ENCODE results near the gene VWA8. TPM values are rescaled to one million over a fixed set of nuclear protein-coding genes. Genes with fewer than 3 reads are reported as not detected.
"Not testable (repeated sequence)": the region's sequence is repeated elsewhere in the genome, so short reads cannot be mapped to it uniquely, and the experiment has no call there.

The VWA8 gene
- total RNA-seq, 4 donors from 2014 or later = 19.5 to 26.2 (median 21.6) TPM

DNA sequence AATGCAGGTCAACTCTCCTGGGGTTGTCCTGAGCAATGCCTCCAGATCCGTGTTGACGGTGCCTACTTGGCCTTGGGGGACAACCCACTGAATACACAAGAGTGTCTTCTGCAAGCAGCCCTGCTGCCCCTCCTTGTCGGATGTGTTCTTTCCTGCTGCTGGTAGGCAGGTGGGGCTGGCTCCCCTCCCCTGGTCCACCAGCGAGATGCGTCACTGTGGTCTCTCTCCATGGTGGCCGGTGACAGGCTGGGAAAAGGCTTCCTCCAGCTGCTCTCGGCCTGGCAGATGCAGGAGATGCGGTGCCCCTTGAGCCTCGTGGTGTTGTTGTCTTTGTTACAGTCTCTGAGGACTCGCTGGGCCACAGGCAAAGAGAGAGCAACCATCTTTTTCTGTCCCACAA is 418.6 kb downstream of the VWA8 start:
- intact Hi-C loops (cut with DNase I) = no loop called here
- no peaks in the 10 kb centered on the region for H3K9me3 ChIP-seq
- DNase-seq (ENCODE audit: extremely low spot score) = peak; percentile 70
- TF ChIP-seq EP300 (IDR thresholded peaks at IDR 0.05) = no peak
- TF ChIP-seq CTCF (IDR thresholded peaks at IDR 0.05) = no peak
- TF ChIP-seq POLR2A (IDR thresholded peaks at IDR 0.05; ENCODE audit: low read depth) = no peak
- TF ChIP-seq POLR2AphosphoS5 (IDR thresholded peaks at IDR 0.05) = no peak
- no peaks in the 10 kb centered on the region for H3K36me3 ChIP-seq
- peaks cover 5 to 12% (median 7%) of the 10 kb centered on the region in 4 donors for H3K4me1 ChIP-seq
- 89% methylated on average over 7 of the region's 10 CpGs for WGBS
- no peak overlapping the region for H3K27ac ChIP-seq (replicated peaks in 1 of 4)
- no peaks in the 10 kb centered on the region for H3K27me3 ChIP-seq
- no peak overlapping the region for H3K4me3 ChIP-seq

- Histone ChIP-seq H3K9me3 (no peaks in the 10 kb centered on the region), H3K36me3 (no peaks in the 10 kb centered on the region), H3K4me1 (peaks cover 0 to 2% (median under 1%) of the 10 kb centered on the region in 4 donors), H3K27me3 (no peaks in the 10 kb centered on the region), H3K4me3 (no peak overlapping the region), H3K27ac (replicated peaks in 1 of 4) (no peak overlapping the region)
- intact Hi-C loops (cut with DNase I) = no loop called here
- no peak for DNase-seq (ENCODE audit: extremely low spot score)
- 86% methylated on average over 9 of the region's 9 CpGs for WGBS
- TF ChIP-seq POLR2AphosphoS5 (IDR thresholded peaks at IDR 0.05) (no peak), CTCF (IDR thresholded peaks at IDR 0.05) (no peak), EP300 (IDR thresholded peaks at IDR 0.05) (no peak), POLR2A (IDR thresholded peaks at IDR 0.05; ENCODE audit: low read depth) (no peak)
These were observed 419.6 kb downstream of the VWA8 start for GRCh38 chr13:41541142-41541938.

DNA sequence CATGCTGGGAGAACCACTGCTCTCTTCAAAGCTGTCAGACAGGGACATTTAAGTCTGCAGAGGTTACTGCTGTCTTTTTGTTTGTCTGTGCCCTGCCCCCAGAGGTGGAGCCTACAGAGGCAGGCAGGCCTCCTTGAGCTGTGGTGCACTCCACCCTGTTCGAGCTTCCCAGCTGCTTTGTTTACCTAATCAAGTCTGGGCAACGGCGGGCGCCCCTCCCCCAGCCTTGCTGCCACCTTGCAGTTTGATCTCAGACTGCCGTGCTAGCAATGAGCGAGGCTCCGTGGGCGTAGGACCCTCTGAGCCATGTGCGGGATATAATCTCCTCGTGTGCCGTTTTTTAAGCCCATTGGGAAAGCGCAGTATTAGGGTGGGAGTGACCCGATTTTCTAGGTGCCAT is 420.7 kb downstream of the VWA8 start:
- H3K36me3 ChIP-seq; H3K27ac ChIP-seq (replicated peaks in 1 of 4); H3K4me1 ChIP-seq; DNase-seq (ENCODE audit: extremely low spot score); intact Hi-C loops (cut with DNase I); H3K4me3 ChIP-seq; H3K9me3 ChIP-seq; H3K27me3 ChIP-seq: not testable (repeated sequence)
- WGBS = 71% methylated on average over 13 of the region's 13 CpGs

GRCh38 chr13:41533266-41534052 is 427.4 kb downstream of the VWA8 start:
- Histone ChIP-seq H3K4me3 (no peak overlapping the region), H3K9me3 (no peaks in the 10 kb centered on the region), H3K36me3 (no peaks in the 10 kb centered on the region), H3K27ac (replicated peaks in 1 of 4) (peak overlapping the region in 1 of 4 donors; percentile 20), H3K4me1 (peaks cover 0 to 14% (median 11%) of the 10 kb centered on the region in 4 donors), H3K27me3 (no peaks in the 10 kb centered on the region)
- intact Hi-C loops (cut with DNase I) = no loop called here
- peak; percentile 91 for DNase-seq (ENCODE audit: extremely low spot score)
- TF ChIP-seq POLR2AphosphoS5 (IDR thresholded peaks at IDR 0.05) (peak in 1 of 2 donors; percentile 28), CTCF (IDR thresholded peaks at IDR 0.05) (no peak), EP300 (IDR thresholded peaks at IDR 0.05) (no peak), POLR2A (IDR thresholded peaks at IDR 0.05; ENCODE audit: low read depth) (no peak)
- WGBS = 68% methylated on average over 15 of the region's 15 CpGs

- Histone ChIP-seq H3K36me3 (no peaks in the 10 kb centered on the region), H3K4me3 (no peak overlapping the region), H3K9me3 (no peaks in the 10 kb centered on the region), H3K27ac (replicated peaks in 1 of 4) (no peak overlapping the region), H3K27me3 (no peaks in the 10 kb centered on the region), H3K4me1 (peaks cover 0 to under 1% (median 0%) of the 10 kb centered on the region in 4 donors)
- no peak for TF ChIP-seq POLR2AphosphoS5 (IDR thresholded peaks at IDR 0.05)
- no peak for TF ChIP-seq EP300 (IDR thresholded peaks at IDR 0.05)
- TF ChIP-seq POLR2A (IDR thresholded peaks at IDR 0.05; ENCODE audit: low read depth) = no peak
- no peak for TF ChIP-seq CTCF (IDR thresholded peaks at IDR 0.05)
- intact Hi-C loops (cut with DNase I) = no loop called here
- DNase-seq (ENCODE audit: extremely low spot score) = no peak
- 91% methylated on average over 3 of the region's 3 CpGs for WGBS
These were observed 432.9 kb downstream of the VWA8 start for GRCh38 chr13:41528021-41528420.
